Posterior vena cava (tissue), 2 donors: ENCODE data around the gene SLC25A23. TPM values are rescaled to one million over a fixed set of nuclear protein-coding genes. Genes with fewer than 3 reads are reported as not detected.
"Not testable (repeated sequence)": the region's sequence is repeated elsewhere in the genome, so short reads cannot be mapped to it uniquely, and the experiment has no call there.

Source experiments
- DNase-seq: peaks from one replicate; pipeline ENCODE4 v3.0.0-alpha.2; 2020; ENCODE audit warnings: low spot score
- intact Hi-C, 2 donors: fragments of 100-400 bp; cut with DNase I; formaldehyde crosslinking; loops; one replicate each; pipeline versions ENCODE4 v1.14.1 to v1.14.2; 2022 to 2023
- total RNA-seq, 2 donors: library from RNA; stranded (reverse); fragmentation: NEBNext Ultra II Directional; extraction: Animal tissue kit (Norgen Biotek cat#: 25700); gene quantifications; one replicate each; pipeline ENCODE4 v1.2.1, GENCODE V29; 2021
- donor health status: DM: yes; HTN: yes; CAD: no.
- donor health status: DM: yes; HTN: yes; CAD: no.

SLC25A23 gene
- total RNA-seq, 2 donors from 2014 or later: 51.5 to 62.1 TPM

DNA sequence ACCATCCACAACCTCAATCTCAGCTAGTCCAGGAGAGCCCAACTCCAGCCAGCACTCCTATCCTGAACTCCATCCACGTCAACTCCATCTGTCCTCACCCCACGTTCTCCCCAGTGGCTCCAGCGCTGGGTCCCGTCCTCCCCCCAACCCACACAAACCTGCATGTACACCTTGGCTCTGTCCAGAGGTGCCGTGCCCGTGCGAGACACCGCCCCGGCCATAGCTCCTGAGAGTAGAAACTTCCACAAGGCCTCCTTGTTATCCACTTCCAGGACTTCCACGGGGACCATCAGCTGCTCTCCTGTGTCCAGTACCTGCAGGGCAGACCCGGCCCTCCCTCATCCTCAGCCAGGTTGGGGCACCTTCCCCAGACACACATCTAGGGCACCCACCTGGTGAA, 27.7 kb downstream of the SLC25A23 start:
- intact Hi-C loops: no loop called here
- no peak for DNase-seq

DNA sequence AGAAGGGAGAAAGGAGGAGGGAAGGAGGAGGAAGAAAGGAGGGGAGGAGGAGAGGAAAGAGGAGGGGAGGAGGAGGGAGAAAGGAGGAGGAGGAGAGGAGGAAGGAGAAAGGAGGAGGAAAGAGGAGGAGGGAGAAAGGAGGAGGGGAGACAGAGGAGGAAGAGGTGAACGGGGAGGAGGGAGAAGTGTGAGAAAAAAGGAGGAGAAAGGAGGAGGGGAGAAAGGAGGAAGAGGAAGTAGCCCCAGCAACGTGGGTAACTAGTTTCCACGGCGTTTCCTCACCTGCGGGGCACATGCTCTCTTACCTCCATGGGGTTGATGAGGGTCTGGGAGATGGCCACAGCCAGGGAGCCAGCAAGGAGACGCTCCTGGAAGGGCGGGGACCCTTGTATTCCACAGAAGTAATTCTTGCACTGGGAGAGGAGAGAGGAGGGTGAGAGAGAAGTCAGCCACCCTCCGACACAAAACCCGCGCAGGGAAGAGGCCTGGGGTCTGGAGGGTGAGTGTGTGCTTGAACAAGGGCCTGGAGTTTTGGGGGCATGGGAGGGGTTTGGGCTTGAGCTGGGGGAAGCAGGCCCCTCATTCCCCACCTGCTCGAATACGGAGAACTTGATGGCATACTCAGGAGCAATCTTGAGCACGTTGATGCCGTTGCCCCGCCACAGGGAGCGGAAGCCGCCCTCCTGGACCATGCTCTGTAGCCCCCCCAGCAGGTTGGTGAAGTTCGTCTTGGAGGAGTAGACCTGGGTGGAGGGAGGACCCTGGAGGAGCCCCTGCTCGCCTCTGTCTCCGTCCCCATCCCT, 30.0 kb downstream of the SLC25A23 start:
- DNase-seq: no peak
- intact Hi-C loops: no loop called here

DNA sequence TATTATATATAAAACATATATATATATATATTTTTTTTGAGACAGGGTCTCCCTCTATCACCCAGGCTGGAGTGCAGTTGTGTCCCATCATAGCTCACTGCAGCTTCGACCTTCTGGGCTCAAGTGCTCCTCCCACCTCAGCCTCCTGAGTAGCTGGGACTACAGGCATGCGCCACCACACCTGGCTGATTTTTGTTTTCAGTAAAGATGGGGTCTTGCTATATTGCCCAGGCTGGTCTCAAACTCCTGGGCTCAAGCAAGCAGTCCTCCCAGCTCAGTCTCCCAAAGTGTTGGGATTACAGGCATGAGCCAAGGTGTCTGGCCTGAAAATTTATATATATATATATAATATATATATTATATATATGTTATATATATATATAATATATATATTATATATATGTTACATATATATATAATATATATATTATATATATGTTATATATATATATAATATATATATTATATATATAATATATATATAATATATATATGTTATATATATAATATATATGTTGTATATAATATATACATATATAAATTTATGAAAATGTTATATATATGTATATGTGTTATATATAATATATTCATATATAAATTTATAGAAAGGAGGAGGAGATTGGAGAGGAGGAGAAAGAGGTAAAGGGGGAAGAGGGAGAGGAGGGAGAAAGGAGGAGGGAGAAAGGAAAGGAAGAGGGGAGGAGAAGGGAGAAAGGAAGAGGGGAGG, 30.7 kb downstream of the SLC25A23 start:
- intact Hi-C loops, DNase-seq: not testable (repeated sequence)

DNA sequence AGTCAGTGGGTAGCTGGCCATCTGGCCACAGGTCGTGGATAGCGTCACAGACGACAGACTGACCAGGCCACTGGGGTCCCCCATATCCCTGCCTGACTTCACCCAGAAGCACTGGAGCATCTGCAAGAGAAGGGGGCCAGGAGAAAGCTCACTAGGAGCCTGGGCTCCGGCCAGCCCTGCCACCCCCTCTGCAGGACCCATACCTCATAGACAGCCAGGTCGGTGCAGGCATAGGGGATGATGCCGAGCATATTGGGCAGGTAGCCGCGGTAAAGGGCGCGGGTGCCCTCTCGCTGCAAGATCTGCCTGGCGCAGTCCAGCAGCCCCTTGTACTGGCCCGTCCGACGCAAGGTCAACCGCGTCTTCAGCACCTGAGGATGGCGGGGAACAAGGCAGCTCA, 32.5 kb downstream of the SLC25A23 start:
- intact Hi-C loops: no loop called here
- DNase-seq: peak; percentile 77

DNA sequence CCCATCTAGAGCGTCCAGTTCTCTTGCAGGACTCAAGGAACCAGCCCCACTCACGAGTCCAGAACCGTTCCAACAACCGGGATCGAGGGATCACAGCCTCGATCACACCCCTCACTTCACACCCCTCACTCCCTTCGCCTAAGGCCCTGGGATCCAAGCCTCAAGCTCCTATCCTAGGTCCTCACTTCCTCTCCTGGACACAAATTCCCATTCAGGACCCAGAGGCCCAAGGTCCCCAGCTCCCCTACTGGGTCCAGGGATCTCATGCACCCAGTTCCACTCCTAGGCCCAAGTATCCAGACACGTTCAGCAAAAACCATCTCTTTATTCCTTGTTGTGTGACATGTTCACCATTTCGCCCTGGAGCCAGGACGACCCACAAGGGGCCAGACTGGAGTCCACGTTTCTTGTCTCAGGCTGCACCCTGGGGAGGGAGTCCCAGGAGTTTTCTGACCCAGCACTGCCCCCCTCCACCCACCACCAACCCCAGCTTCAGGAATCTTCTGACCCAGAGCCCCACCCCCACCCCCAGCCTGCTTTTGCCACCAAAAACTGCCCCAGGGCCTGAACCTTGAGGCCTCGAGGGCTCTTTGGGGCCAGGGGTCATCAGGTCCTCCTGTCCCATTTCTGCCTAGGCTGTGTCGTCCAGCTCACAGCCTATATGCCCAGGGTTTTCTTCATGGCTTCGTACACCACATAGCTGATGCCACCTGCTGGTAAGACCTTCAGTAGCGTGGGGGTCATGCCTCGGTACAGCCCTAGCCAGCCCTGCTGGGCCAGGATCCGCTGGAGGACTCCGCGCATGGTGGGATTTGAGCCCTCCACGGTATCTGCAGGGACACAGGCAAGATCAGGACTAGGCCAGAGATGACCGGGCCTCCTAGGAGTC, 33.6 kb downstream of the SLC25A23 start:
- DNase-seq: no peak
- intact Hi-C loops: no loop called here

DNA sequence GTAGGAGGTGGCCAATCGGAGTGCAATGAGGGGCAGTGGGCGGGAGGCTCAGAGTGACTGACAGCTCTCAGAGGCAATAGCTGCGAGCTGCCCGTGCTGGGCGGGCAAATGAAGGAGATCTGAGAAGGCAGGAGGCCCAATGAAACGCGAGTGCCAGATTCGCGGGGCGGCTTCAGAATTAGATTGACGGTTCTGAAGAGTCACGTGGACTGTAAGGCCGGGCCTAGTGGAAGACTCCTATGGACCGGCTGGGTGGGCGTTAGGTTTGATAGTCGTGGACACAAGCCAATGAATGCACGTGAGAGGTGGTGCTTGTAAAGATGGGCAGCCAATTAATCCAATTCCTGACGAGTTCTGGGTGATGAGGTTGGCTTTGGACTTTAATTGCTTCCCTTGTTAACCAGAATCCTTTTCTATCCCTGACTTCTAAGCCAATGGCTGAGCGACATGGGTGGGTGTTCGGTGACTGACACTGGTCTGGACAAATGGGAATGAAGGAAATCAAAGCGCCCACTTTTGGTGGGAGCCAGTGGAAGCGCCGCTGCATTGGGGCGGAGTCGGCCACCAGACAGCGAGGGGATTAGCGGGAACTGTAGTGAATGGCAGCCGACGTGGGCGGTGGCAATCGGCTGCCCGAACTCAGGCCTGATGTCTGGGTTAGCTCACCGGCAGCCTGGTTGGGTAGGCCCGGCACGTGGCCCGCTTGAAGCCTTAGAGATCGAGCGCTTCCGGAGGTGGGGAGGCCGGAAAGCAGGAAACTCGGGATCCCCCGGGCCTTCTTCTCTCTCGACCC, 34.5 kb downstream of the SLC25A23 start:
- DNase-seq: peak; percentile 98
- intact Hi-C loops: loop anchor here in 1 of 2 donors (5.0 kb wide), 1 partner anchor 403 kb away; no protein-coding TSS in a partner anchor

DNA sequence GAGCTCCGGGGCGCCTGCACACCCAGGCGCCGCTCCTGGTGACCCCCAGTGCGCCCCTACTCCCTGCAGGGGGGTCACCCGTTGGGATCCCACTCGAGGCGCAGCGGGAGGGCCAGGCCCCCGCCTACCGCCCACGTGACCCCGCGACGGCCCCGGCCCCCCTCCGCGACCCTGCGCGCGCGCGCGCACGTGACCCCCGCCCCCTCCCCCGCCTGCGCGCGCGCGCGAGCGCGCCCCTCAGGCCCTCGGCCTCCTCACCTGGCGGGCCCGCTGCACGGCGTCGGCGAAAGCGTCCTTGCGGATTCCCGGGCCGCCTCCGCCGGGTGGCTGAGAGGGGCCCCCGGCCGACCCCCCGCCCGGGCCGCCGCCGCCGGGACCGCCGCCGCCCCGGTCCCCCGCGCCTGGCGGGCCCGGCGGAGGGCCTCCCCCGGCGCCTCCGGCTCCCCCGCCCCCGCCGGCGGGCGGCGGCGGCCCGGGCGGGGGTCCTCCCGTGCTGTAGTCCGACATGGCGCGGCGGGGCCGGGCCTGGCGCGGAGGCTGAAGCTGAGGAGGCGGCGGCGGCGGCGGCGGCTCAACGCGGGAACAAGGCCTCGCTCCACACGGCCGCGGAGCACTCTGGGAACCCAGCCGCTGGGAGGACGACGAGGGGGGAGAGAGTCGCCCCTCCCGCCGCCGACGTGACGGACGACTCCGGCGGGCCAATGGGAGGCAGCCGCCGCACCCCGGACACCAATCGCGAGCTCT, 35.2 kb downstream of the SLC25A23 start, which contains the start of gene KHSRP:
KHSRP (minus strand) TSS at position 617 of the 744 bp plus-strand sequence; CDS start at position 507, 110 bp downstream.
- DNase-seq: peak; percentile 100
- intact Hi-C loops: loop anchor here in 1 of 2 donors (5.0 kb wide), 1 partner anchor 402 kb away; no protein-coding TSS in a partner anchor

DNA sequence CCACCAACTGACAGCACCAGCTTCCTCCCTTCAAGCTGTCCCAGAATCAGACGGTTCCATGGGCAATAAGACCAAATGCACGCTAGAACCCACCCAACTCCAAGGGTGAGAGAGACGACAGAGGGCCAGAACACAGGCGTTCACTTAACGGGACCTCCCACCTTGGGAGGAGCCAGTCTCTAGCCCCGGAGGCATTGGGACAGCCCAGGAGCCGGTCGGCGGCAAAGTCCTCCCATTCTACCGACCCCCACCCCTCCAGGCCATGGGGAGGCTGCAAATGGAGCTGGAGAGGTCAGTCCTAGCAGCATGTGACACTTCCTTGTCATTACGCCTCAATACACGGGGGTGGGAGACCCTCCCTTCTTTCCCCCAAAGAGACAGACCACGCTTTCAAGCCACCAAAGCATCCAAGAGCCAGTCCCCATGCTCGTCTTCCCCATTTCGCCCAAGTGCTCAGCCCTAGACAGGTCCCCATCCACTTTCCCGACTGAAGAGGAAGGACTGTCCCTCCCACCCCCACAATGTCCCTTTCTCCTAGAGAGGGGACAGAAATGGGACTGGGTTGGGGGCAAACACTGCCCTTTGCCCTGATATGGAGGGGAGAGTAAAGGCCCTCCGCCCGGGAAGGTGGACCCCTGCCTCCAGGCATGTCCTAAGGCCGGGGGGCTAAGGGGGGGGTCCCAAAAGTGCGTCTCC, 35.9 kb downstream of the SLC25A23 start:
- intact Hi-C loops: loop anchor here in 1 of 2 donors (5.0 kb wide), 1 partner anchor 401 kb away; no protein-coding TSS in a partner anchor
- peak; percentile 82 for DNase-seq

DNA sequence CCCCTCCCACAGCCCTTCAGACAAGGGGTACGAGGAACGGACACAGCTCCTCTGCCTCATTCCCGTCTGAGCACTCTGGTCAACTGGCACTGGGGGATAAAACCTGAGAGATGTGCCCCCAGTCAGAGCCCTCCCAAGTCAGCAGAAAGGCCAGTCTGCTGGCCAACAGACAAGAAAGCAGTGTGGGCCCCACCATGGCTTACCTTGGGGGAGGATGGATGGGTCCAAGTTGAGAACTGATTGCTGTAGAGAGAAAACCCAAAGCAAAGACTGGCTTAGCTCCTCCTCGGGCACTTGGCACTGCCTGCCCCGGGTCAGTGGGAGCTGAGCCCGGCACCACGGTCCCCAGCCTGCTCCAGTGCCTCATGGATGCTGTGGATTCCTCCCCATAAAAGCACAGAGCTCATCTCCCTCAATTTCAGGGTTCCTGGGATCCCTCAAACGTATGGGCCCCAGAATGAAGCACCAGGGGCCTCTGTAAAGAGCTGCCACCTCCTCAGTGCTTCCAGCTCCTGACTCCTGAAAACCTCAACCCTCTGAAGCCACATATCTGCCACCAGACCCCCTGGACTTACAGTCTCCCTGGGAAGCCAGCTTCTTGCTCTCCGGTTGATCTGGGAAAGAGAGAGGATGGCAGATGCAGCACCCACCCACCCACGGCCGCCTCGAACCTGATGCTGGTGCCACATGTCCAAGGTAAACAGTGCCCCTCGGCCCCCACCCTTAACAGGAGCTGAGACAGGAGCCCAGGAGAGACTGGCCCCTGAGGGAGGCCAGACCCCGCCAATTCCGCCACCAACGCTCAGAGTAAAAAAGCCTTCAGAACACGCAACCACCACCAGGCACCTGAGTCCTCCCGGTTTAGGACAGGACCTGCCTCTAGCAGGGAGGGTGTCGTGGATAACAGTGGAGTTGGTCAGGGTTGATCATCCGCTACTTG, 38.2 kb downstream of the SLC25A23 start:
- intact Hi-C loops: loop anchor here in 1 of 2 donors (5.0 kb wide), 1 partner anchor 399 kb away; no protein-coding TSS in a partner anchor
- no peak for DNase-seq

DNA sequence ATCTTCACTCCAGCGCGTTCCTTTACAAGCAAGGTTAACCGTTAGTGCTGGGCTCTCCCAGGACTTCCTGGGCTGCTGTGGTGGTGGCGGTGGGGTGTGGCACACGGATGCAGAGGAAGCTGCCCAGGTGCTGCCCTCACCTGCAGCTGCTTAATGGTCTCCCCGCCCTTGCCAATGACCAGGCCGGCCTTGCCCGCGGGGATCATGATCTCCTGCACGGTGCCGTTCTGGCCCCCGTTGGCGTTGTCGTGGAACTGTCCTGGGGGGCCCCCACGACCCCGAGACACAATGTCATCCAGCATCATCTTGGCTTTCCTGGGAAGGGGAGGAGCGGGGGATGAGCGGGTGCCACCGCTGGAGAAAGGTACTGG, 41.0 kb downstream of the SLC25A23 start:
- no peak for DNase-seq
- intact Hi-C loops: loop anchor here (10.0 kb wide), 2 partner anchors 134 to 194 kb away; no protein-coding TSS in a partner anchor

DNA sequence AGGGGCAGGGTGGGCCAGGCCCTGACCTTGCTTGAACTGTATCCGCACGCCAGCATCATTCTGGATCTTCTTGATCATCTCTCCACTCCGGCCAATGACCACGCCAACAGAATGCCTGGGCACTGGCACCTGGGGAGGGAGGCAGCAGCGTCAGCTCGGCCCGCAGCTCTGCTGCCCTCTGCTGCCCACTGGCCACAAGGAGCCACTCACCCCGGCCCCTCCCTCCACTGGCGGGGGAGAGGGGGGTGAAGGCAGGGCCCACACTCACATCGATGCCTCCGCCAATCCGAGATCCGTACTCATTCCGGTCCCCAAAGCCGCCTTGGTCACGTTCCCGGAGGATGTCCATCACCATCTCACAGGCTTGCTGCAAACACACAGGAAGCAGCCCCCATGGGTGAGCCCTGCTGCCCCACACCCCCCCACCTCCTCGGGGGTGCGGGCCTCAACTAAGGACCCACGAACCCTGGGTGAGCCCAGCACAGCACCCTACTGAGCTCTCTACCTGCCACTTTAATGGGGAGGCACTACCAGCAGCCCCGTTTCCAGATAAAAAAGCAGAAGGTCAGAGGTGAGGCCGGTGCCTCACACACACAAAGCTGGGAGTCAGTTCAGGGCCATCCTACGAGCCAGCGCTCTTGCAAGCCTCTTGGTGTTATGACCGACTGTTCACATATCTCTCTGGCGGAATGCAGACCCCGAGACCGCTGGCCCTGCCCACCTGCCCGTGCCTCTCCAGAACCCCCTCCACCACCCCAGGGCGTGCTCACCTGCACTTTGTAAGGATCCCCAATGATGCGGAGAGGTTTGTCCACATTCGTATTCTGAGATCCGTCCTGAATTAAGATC, 41.7 kb downstream of the SLC25A23 start:
- DNase-seq: no peak
- intact Hi-C loops: loop anchor here (10.0 kb wide), 2 partner anchors 133 to 193 kb away; no protein-coding TSS in a partner anchor

DNA sequence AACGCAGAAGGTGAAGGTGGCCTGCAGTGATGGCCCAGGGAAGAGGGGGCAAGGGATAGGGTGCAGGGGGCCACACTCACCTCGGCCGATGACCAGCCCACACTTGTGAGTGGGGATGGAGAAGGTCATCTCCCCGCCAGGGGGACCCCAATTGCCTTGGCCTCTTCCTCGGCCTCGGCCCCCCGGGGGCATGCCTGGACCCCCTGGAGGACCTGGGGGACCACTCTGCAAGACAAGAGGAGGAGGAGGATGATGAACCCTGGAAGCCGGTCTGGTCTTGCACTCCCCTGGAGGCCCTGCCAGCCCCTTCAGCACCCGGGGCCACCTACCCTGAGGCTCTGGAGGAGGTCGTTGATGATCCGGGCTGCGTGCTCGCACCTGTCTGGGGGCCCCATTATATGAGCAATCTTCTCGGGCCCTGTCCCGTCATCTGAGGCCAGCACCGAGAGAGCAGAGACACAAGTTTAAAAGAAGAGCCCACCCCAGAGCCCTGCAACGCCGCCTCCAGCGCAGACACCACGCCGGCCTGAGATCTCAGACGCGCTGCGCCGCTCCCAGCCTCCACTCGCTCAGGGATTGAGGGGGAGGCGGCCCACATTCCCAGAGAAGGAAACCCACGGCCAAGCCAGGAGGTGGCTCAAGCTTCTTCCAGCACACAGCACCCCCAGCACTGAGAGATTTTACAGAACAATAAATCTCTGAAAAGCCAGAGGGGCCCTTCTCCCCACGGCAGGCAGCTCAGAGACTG, 42.8 kb downstream of the SLC25A23 start:
- intact Hi-C loops: loop anchor here (10.0 kb wide), 2 partner anchors 132 to 192 kb away; no protein-coding TSS in a partner anchor
- DNase-seq: no peak

DNA sequence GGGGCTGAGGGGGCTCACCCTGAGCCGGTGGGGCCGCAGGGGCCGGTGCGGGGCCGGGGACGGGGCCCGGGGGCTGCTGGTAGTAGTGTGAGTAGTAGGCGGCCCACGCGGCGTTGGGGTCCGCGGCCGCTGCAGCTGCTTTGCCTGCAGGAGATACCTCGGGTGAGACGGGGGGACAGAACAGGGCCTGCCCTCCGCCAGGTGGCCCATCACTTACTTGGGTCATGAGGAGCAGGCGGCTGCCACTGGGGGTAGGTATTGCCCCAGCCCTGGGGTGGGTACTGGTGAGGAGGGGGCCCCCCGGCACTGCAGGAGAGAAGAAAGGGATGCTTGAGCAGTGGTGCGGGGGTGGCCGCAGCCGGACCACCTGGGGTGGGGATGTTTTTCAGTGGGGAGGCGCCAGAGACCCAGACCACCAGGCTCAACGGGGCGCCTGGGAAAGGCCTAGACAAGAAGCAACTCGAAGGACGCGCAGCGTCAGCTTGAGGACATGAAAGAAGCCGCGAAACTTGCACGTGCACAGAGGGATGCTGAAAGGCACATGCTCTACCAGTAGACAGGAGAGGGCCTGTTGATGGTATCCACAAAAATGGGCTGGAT, 43.9 kb downstream of the SLC25A23 start:
- intact Hi-C loops: loop anchor here (10.0 kb wide), 2 partner anchors 131 to 191 kb away; no protein-coding TSS in a partner anchor
- DNase-seq: no peak
